Endodermal cell (in vitro differentiated cells): ENCODE data around the gene ZNF511. TPM values are rescaled to one million over a fixed set of nuclear protein-coding genes. Genes with fewer than 3 reads are reported as not detected.

Source experiments
- DNase-seq: peaks from one replicate; pipeline ENCODE4 v3.0.0-alpha.2; 2017
- H3K27ac ChIP-seq: 2 replicates; pipeline ENCODE4 v1.5.1; 2013; ENCODE audit warnings: mild to moderate bottlenecking, low read depth, low read length, moderate library complexity
- H3K27me3 ChIP-seq: 2 replicates; pipeline ENCODE4 v1.6.1; 2013; ENCODE audit warnings: mild to moderate bottlenecking, low read length, moderate library complexity; ENCODE audit not compliant: insufficient read depth, control insufficient read depth, poor library complexity, severe bottlenecking
- H3K36me3 ChIP-seq: 2 replicates; pipeline ENCODE4 v1.7.0; 2013; ENCODE audit warnings: mild to moderate bottlenecking, low read length, moderate library complexity; ENCODE audit not compliant: control insufficient read depth, insufficient read depth
- H3K4me1 ChIP-seq: one replicate; pipeline ENCODE4 v1.7.0; 2013; ENCODE audit warnings: low read length; ENCODE audit not compliant: control insufficient read depth, insufficient read depth
- H3K4me3 ChIP-seq: 2 replicates; pipeline ENCODE4 v1.5.1; 2013; ENCODE audit warnings: mild to moderate bottlenecking, low read length, moderate library complexity
- H3K9ac ChIP-seq: 2 replicates; pipeline ENCODE4 v1.6.1; 2013; ENCODE audit warnings: mild to moderate bottlenecking, low read length, moderate library complexity; ENCODE audit not compliant: poor library complexity, severe bottlenecking; ENCODE audit errors: extremely low read depth
- H3K9me3 ChIP-seq: 2 replicates; pipeline ENCODE4 v1.6.1; 2013; ENCODE audit warnings: mild to moderate bottlenecking, low read length, moderate library complexity; ENCODE audit not compliant: control insufficient read depth
- H3K27ac Mint-ChIP-seq: 2 replicates; pipeline ENCODE4 v1.8.0; 2020; ENCODE audit warnings: mixed read lengths
- H3K27me3 Mint-ChIP-seq: 2 replicates; pipeline ENCODE4 v1.8.0; 2021; ENCODE audit warnings: mild to moderate bottlenecking, mixed read lengths; ENCODE audit not compliant: insufficient read depth
- H3K36me3 Mint-ChIP-seq: 2 replicates; pipeline ENCODE4 v1.8.0; 2020; ENCODE audit warnings: low read depth, mixed read lengths
- H3K4me1 Mint-ChIP-seq: 2 replicates; pipeline ENCODE4 v1.8.0; 2020; ENCODE audit warnings: mixed read lengths
- H3K4me3 Mint-ChIP-seq: 2 replicates; pipeline ENCODE4 v1.8.0; 2020; ENCODE audit warnings: mild to moderate bottlenecking, moderate library complexity, mixed read lengths
- H3K9me3 Mint-ChIP-seq: 2 replicates; pipeline ENCODE4 v1.8.0; 2020; ENCODE audit warnings: mild to moderate bottlenecking, mixed read lengths
- WGBS, 2 experiments: methylation state at CpG; one replicate each; pipeline versions ENCODE4 v1.1.5 to v1.1.7; 2013; ENCODE audit warnings: missing lambda C conversion rate in 2 of 2, mixed read lengths in 1 of 2; ENCODE audit not compliant: insufficient coverage in 1 of 2, insufficient read length in 1 of 2; 5-methylcytosine and 5-hydroxymethylcytosine counted together
- total RNA-seq, 2 donors: library from RNA; stranded (reverse); fragmentation: NEBNext Ultra II Directional in 1 of 2; extraction: Animal tissue kit (Norgen Biotek cat#: 25700) in 1 of 2; gene quantifications; 2 replicates in 1 of 2; 3 replicates in 1 of 2; pipeline ENCODE4 v1.2.1, GENCODE V29; 2021
- TF ChIP-seq, protein P1 (sequence below): fragments of 200-600 bp; sonication (generic); conservative IDR thresholded peaks from 2 replicates; pipeline ENCODE4 v1.5.0; 2021; ENCODE audit warnings: antibody characterized with exemption, mild to moderate bottlenecking

The ZNF511 gene
- total RNA-seq, 2 donors from 2014 or later, result 48.1 to 57.6 TPM

DNA sequence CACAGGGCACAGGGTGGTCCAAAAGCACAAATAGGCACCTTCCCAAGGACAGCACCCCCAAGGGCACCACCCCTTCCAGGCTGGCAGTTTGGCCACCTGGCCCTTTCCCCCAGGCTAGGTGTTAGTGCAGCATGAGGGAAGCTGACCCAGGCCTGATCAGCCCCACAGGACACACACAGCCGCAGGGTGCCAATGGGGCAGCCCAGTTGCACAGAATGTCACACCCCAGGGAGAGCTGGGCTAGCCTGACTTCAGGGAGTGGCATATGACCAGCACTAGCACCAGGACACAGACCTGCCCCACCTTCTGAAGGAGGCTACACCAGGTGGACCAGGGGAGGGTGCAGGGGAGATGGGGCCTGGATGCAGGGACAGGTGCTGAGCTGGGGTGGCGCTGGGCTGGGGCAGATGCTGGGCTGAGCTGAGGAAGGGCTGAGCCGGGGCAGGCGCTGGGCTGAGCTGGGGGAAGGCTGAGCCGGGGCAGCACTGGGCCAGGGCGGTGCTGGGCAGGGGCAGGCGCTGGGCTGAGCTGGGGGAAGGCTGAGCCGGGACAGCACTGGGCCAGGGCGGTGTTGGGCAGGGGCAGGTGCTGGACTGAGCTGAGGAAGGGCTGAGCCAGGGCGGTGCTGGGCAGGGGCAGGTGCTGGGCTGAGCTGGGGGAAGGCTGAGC is 28.2 kb upstream of the ZNF511 start:
- 92 to 93% methylated on average over 6 to 10 of the region's 10 CpGs for WGBS, 2 experiments
- H3K4me1 Mint-ChIP-seq, result no peaks in the 10 kb centered on the region
- TF ChIP-seq, protein P1, sequence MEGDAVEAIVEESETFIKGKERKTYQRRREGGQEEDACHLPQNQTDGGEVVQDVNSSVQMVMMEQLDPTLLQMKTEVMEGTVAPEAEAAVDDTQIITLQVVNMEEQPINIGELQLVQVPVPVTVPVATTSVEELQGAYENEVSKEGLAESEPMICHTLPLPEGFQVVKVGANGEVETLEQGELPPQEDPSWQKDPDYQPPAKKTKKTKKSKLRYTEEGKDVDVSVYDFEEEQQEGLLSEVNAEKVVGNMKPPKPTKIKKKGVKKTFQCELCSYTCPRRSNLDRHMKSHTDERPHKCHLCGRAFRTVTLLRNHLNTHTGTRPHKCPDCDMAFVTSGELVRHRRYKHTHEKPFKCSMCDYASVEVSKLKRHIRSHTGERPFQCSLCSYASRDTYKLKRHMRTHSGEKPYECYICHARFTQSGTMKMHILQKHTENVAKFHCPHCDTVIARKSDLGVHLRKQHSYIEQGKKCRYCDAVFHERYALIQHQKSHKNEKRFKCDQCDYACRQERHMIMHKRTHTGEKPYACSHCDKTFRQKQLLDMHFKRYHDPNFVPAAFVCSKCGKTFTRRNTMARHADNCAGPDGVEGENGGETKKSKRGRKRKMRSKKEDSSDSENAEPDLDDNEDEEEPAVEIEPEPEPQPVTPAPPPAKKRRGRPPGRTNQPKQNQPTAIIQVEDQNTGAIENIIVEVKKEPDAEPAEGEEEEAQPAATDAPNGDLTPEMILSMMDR, result no peak
- H3K4me3 ChIP-seq, result no peak overlapping the region
- H3K9ac ChIP-seq, result no peak overlapping the region
- H3K9me3 ChIP-seq, result no peaks in the 10 kb centered on the region
- H3K36me3 ChIP-seq, result peaks cover 24% of the 10 kb centered on the region
- peaks cover 6% of the 10 kb centered on the region for H3K27me3 Mint-ChIP-seq
- no peak overlapping the region for H3K27ac Mint-ChIP-seq
- no peak overlapping the region for H3K4me3 Mint-ChIP-seq
- DNase-seq, result no peak
- no peaks in the 10 kb centered on the region for H3K9me3 Mint-ChIP-seq
- no peaks in the 10 kb centered on the region for H3K4me1 ChIP-seq
- peaks cover 9% of the 10 kb centered on the region for H3K27me3 ChIP-seq
- no peak overlapping the region for H3K27ac ChIP-seq
- peaks cover 30% of the 10 kb centered on the region for H3K36me3 Mint-ChIP-seq

DNA sequence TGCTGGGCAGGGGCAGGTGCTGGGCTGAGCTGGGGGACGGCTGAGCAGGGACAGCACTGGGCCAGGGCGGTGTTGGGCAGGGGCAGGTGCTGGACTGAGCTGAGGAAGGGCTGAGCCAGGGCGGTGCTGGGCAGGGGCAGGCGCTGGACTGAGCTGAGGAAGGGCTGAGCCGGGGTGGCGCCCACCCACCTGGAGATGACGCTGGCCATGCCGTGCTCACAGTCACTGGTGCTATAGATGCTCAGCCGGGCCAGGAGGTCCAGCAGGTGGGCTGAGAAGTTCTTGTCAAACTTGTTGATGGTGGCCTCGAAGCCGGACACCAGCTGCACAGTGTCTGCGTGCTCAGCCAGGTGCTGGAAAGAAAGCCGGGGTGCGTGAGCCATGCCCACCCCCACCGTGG is 27.6 kb upstream of the ZNF511 start:
- Mint-ChIP-seq H3K27me3 (peaks cover 2% of the 10 kb centered on the region), H3K4me3 (no peak overlapping the region), H3K36me3 (peaks cover 36% of the 10 kb centered on the region), H3K9me3 (no peaks in the 10 kb centered on the region), H3K4me1 (no peaks in the 10 kb centered on the region), H3K27ac (no peak overlapping the region)
- 95 to 97% methylated on average over 8 to 13 of the region's 15 CpGs for WGBS, 2 experiments
- no peak for DNase-seq
- H3K36me3 ChIP-seq, result peaks cover 29% of the 10 kb centered on the region
- TF ChIP-seq, protein P1, result no peak
- H3K27ac ChIP-seq, result no peak overlapping the region
- H3K27me3 ChIP-seq, result peaks cover 5% of the 10 kb centered on the region
- no peaks in the 10 kb centered on the region for H3K9me3 ChIP-seq
- H3K4me3 ChIP-seq, result no peak overlapping the region
- no peak overlapping the region for H3K9ac ChIP-seq
- no peaks in the 10 kb centered on the region for H3K4me1 ChIP-seq

DNA sequence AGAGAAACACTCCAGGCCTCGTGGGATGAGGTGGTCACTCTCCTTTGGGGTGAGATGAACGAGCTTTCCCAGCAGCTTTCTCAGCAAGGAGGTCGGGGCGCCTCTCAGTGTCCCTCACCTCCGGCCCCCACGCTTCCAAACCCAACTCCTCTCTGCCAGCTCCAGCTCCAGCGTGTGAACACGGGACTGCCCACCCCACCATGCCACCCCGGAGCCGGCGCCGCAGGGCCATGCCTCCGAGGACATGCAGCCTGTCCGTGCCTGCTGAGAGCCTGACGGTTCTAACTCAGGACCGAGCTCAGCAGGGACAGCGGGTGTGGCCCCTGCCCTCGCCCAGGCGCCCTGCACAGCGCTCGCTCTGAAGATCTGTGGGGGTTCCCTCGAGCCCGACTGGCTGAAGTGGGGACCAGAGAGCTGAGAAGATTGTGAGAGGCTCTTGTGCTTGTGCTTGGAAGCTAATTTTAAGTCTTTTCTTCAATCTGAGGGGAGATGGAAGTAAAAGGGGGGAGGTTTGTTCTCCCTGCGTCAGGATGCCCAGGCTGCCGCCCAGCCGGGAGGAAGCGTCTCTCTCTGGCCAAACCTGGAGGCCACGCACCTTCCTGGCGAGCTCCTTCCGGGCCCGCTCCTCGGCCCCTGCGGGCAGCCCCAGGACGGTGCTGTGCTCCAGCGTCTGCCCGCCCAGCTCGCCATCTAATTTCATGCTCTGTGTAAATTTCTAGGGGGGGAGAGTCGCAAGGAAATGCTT is 26.9 kb upstream of the ZNF511 start:
- H3K4me1 ChIP-seq, result no peaks in the 10 kb centered on the region
- H3K9ac ChIP-seq, result no peak overlapping the region
- Mint-ChIP-seq H3K9me3 (no peaks in the 10 kb centered on the region), H3K36me3 (peaks cover 43% of the 10 kb centered on the region), H3K27me3 (no peaks in the 10 kb centered on the region), H3K4me1 (no peaks in the 10 kb centered on the region), H3K4me3 (no peak overlapping the region), H3K27ac (no peak overlapping the region)
- H3K36me3 ChIP-seq, result peaks cover 34% of the 10 kb centered on the region
- WGBS, 2 experiments, result 92 to 93% methylated on average over 21 to 38 of the region's 38 CpGs
- no peaks in the 10 kb centered on the region for H3K9me3 ChIP-seq
- TF ChIP-seq, protein P1, result no peak
- DNase-seq, result no peak
- no peak overlapping the region for H3K27ac ChIP-seq
- H3K27me3 ChIP-seq, result no peaks in the 10 kb centered on the region
- H3K4me3 ChIP-seq, result no peak overlapping the region
